NOMO-1 treated with DMSO at 0.1 percent for 48 hours (cell line): Measurements from ENCODE around the gene TECR.
"Not testable (repeated sequence)": the region's sequence is repeated elsewhere in the genome, so short reads cannot be mapped to it uniquely, and the experiment has no call there.

Experiments used
- DNase-seq: peaks from one replicate; lab custom pipeline; 2025; ENCODE audit not compliant: unreplicated experiment; lab: John Stamatoyannopoulos, UW

TECR gene

GRCh38 chr19:14533450-14533849 lies 4.1 kb downstream of the TECR start:
- DNase-seq = no peak

GRCh38 chr19:14536926-14537692 lies 7.7 kb downstream of the TECR start:
- DNase-seq = no peak

DNA sequence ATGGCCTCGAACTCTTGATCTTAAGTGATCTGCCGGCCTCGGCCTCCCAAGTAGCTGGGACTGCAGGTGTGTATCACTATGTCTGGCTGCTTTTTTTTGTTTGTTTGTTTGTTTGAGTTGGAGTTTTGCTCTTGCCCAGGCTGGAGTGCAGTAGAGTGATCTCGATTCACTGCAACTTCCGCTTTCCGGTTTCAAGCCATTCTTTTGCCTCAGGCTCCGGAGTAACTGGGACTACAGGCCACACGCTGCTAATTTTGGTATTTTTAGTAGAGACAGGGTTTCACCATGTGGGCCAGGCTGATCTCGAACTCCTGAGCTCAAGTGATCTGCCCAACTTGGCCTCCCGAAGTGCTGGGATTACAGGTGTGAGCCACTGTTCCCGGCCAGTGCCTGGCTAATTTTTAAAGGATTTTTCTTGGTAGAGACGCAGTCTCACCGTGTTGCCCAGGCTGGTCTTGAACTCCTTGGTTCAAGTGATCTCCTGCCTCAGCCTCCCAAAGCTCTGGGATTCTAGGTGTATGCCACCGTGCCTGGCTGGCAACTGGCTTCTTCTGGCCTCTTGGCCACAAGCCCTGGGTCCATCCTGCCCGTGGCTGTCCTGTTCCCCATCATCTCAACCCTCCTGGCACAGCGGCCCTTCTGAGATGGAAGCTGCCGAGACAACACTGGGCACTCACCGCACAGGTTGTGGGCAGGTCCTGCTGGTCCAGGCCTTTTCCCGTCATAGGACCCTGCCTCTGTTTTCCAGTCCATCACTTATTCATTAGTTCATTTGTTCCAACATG lies 11.5 kb downstream of the TECR start:
- peak; percentile 77 for DNase-seq

- DNase-seq = not testable (repeated sequence)
These were observed 12.6 kb downstream of the TECR start for GRCh38 chr19:14541979-14542378.

DNA sequence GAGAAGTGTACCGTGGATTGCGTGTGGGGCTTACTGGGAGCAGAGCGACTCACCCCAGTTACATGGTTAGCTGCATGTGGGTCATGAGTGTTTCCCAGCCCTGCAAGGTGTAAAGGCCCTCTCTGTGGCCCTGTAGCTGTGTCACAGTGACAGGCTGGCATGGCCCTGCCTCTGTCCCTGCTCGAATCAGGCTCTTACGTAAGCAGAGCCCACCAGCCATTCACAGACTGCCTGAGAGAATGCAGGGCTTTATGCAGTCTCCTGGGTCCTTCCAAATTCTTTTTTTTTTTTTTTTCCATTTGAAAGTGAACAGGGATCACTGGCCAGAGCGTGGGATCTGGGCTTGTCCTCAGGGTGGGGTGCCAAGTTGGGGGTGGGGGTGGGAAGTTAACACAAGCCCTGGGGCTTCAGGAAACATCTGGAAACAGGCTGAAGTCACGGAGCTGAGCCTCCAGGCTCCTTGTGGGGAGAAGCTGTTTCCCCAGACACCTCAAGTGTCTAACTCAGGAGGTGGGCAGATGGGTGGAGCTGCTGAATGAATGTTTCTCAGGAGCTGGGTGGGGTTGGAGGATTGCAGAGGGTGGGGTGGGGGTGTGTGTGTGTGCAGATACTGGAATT lies 13.4 kb downstream of the TECR start:
- DNase-seq = peak; percentile 15

GRCh38 chr19:14544047-14544446 lies 14.7 kb downstream of the TECR start:
- DNase-seq = no peak

GRCh38 chr19:14544977-14545715 lies 15.8 kb downstream of the TECR start:
- no peak for DNase-seq

- DNase-seq = no peak
These were observed 16.3 kb downstream of the TECR start for GRCh38 chr19:14545716-14546082.

- no peak for DNase-seq
These were observed 20.9 kb downstream of the TECR start for GRCh38 chr19:14550201-14550754.

DNA sequence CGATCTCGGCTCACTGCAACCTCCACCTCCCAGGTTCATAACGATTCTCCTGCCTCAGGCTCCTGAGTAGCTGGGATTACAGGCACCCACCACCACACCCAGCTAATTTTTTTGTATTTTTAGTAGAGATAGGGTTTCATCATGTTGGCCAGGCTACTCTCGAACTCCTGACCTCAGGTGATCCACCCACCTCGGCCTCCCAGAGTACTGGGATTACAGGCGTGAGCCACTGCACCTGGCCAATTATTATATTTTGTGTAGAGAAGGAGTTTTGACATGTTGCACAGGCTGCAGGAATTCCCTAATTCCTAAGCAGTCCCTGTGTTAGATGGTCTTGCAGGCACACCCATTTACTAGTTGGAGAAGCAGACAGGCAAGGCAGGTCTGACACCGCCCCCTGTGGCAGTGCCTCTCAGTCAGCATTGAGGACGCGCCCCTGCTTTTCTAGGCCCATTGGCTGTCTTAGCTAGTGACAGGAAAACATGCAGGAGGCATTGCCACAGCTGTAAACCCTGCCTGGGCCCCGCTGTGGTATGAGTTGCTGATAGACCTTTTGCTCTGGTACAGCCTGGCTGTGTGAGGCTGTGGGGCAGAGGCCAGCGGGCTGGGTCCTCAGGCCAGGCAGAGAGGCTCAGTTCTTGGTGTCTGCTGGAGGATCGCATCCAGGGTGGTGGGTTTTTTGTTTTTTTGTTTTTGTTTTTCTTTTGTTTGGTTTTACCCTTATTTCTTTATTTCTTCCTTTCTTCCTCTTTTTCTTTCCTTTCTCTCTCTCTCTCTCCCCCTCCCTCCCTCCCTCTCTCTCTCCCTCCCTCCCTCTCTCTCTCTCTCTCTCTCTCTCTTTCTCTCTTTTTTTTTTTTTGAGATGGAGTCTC lies 22.0 kb downstream of the TECR start:
- peak; percentile 97 for DNase-seq

- DNase-seq = not testable (repeated sequence)
These were observed 22.6 kb downstream of the TECR start for GRCh38 chr19:14552006-14552360.

GRCh38 chr19:14553042-14553938 lies 23.9 kb downstream of the TECR start:
- no peak for DNase-seq

- no peak for DNase-seq
These were observed 24.5 kb downstream of the TECR start for GRCh38 chr19:14553939-14554243.

GRCh38 chr19:14554382-14554812 lies 25.0 kb downstream of the TECR start:
- DNase-seq = no peak

DNA sequence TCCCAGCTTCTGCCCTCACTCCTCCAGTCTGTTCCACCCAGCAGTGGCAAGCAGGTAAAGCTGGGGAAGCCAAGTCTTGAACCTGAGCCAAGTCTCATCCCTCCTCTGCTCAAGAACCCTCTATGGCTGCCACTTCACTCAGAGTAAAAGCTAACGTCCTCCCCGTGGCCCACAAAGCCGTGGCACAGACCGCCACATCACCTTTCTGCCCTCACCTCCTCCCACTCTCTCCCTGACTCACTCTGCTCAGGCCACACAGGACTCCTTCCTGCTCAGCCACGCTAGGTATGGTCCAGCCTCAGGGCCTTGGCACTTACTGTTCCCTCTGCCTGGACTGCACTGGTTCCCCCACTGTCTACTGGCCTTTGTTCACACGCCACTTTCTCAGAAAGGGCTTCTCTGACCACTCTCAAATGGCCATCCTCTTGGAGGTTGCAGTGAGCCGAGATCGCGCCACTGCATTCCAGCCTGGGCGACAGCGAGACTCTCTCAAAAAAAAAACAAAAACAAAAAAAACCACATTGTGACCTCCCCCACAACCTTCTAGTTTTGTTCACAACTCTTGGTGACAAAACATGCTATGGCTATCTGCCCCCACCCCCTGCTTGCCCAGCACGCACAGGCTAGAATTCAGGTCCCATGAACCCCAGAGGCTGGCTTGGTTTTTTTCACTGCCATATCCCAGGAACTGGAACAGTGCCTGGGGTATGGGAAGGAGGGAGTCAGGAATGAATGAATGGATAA lies 26.7 kb downstream of the TECR start:
- DNase-seq = no peak

- peak; percentile 65 for DNase-seq
These were observed 27.3 kb downstream of the TECR start for GRCh38 chr19:14556662-14557188.

DNA sequence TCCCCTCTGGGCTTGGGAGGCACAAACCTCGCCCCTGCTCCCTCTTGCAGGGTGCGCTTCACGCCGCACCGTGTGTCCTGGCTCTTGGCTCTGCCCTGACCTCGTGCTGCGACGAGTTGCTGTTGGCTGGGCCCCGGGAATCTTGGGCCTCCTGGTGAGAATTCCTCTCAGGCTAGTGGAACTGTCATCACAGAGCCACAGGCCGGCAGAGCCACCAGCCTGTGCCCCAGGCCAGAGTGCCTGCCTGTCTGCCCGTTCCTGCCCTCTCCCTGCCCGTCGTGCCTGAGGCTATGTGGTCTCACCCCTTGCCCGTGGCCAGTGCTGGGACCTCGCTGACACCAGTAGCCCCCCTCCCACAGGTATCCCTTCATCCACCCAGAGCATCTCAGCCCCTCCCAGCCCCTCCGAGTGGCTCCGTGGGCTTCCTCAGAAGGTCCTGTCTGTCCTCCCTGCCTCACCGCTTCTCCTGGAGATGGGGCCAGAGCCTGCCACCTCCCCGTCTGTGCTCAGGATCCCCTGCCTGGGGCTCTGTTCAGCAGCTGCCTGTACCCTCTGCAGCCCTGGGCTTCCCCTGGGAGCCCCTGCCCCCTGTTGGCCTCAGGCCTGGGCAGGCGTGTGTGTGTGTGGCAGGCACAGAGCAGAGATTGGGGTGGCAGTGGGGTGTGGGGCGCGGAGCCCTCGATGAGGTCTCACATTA lies 29.1 kb downstream of the TECR start:
- DNase-seq = no peak
